Limb (tissue), 2 donors: ENCODE measurements around the gene RAB3A.
A peak's percentile ranks its signal among the peaks of the same experiment; 100 is the strongest.
"Not testable (repeated sequence)": the region's sequence is repeated elsewhere in the genome, so short reads cannot be mapped to it uniquely, and the experiment has no call there.

Source experiments
- DNase-seq, 2 donors: peaks; one replicate each; pipeline ENCODE4 v3.0.0-alpha.2; 2016; ENCODE audit errors: extremely low spot score in 2 of 2

RAB3A gene

DNA sequence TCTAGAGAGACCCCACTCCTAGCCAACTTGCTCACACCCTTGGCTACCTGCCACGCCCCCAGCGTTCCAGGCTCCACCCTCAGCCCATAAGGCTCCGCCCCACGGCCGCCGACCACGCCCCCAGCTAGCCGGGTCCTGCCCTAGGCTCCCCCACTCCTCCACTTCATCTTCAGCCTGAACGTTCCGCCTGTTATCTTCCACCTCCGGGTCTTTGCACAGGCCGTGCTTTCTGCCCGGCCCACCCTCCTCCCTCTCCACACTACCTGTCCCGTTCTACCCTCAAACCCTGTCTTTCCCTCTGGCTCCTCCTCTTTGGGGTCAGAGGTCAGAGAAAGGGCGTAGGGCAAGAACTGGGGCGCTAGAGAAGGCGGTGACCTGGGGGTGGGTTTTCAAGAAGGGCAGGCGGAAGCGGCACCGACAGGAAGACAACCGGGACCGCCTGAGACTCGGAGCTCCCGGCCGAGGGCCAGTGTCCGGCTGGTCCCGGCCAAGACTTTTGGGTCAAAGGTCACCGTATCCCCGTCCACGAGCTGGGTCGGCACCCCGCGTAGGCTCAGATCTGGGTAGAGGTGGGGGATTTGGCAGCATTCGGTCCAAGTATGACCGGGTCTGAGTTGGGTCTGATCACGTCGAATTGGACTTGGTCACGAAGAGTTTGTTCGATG is 20.1 kb upstream of the RAB3A start:
- DNase-seq, result peak in 1 of 2 donors; percentile 58

DNA sequence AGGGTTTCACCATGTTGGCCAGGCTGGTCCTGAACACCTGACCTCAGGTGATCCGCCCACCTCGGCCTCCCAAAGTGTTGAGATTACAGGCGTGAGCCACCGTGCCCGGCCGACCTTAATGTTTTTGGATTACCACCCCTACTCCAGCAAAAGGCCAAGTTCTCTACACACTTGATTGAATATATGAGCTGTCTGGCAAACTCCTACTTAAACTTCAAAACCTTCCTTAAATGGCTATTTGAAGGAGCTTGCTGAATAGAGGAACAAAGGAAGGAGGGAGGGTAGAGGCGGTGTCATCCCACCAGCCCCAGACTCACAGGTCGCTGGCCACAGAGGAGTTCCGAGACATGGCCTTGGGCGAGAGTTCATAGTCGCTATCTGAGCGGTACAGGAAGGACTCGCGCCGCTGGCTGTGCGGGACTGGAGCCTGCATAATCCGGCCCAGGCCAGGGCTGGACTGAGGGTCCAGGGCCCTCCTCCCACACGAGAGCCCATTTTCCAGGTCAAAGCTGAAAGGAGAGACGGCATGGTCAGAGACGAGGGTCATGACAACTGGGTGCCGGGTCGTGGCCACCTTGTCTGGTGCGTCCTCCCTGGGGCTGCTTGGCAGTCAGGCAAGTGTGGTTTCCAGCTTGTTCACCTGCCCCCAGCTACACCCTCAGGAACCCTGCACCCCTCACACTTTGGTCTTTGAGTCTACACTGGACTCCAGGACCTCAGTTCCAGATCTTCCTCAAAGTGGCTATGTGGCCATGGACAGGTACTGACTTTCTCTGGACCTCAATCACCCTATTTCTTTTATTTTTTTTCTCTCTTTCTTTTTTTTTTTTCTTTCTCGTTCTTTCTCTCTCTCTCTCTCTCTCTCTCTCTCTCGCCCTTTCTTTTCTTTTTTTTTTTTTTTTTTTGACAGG is 18.2 kb upstream of the RAB3A start:
- DNase-seq, result no peak

DNA sequence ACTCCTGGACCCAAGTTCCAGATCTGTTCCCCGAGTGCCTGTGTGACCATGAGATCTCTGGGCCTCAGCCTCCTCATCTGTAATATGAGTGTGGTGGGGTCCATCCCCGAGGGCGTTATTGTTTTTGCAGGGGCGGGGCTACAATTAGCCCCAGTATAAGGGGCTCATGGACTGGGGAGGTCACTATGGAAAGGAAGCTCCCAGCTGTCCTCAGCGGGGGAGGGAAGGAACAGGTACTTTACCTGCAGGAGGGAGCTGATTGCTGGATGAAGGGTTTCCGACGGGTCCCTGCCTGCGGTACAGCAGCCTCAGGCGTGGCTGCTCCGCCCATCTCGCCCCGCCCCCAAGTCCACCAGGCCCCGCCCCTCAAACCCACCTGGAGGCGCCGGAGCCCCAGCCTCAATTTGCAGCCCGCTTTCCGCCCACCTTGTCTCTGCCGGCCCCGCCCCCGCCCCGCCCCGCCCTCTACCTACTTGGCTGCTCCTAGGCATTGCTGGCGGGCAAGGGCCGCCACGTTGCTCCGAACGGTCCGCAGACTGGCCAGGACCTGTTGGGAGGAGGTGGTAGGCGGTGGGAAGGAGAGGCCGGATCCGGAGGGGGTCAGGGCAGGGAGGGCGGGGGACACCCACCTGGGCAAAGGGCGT is 16.9 kb upstream of the RAB3A start:
- DNase-seq, result no peak

DNA sequence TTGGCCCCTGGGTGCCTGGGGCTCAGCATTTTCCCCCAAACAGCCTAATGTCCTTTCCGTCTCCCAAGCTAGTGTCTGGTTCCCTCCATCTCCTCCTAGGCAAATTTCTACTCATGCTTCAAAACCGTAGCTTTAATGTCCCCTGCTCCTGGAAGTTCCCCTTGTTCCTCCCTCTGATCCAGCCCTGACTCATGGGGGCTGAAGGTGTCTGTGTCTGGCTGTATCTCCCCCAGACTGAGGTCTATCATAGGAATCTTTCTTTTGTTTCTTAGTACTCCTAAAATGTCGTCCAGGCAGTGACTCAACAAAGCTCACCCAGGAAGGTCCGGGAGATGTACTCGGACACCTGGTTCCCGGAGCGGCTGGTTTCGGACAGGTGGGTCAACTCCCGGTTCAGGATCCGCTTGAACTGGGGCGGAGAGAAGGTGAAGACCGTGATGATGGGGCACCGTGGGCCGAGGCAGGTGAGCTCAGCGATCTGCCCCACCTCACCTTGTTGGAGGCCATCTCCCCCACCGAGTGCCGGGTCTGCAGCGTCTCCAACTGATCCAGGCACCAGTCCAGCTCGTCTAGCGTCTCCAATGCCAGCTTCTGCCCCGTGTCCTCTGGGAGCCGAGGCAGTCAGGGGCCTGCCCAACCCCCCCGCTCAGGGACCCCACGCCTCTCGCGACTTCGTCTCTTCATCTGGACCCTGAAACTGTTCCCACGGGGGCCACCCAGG is 16.2 kb upstream of the RAB3A start:
- DNase-seq, result no peak

DNA sequence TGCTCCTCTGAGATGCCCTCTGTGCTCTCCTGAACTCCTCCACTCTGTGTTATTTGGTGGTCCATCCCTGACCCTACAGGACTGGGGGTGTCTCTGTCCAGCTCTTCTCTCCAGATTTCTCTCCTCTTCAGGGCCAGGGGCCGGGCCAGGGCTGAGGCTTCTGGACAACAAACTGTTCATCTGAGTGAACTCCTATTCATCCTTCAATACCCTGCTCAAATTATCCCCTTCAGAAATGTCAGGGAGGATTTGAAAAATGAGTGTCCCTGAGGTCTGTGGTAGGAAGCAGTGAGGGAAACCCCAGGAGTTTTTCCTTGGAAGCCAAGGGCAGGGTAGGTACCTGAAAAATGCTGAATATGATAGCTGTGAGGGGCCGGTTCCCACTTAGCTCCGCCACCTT is 14.8 kb upstream of the RAB3A start:
- DNase-seq, result no peak

DNA sequence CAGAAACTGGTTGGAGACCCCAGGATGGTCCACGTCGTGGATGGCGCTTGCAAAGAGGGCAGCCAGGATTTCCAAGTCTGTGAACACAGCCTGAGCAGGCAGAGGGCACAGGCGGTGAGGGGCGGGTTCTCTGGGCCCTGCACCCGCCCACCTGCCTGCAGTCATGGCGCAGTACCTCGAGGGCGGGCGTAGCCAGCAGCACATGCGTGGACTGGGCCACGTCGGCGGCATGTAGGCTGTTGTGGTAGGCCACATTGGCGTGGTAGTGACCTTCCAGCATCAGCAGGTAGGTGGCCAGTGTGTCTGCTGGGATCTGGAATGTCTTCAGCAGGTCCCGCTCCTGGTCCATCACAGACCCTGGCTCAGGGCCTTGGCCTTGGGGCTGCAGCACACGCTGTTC is 14.3 kb upstream of the RAB3A start:
- DNase-seq, result no peak

DNA sequence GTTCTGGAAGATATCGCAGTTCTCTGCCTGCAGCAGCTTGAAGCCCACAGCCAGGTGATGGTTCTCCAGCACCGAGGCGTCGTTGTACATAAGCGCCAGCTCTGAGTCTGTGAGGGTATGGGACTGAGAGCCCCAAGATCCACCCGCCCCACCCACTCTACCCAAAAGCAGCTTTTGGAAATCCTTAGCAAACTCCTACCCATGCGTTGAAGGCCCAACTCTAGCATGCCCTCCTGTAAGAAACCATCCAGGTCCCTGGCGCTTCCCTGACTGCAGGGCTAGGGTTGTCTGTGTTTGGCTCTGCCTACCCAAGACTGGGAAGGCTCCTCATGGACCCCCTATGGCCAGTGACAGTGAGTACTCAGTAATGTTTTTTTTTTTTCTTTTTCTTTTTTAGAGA is 12.9 kb upstream of the RAB3A start:
- no peak for DNase-seq

DNA sequence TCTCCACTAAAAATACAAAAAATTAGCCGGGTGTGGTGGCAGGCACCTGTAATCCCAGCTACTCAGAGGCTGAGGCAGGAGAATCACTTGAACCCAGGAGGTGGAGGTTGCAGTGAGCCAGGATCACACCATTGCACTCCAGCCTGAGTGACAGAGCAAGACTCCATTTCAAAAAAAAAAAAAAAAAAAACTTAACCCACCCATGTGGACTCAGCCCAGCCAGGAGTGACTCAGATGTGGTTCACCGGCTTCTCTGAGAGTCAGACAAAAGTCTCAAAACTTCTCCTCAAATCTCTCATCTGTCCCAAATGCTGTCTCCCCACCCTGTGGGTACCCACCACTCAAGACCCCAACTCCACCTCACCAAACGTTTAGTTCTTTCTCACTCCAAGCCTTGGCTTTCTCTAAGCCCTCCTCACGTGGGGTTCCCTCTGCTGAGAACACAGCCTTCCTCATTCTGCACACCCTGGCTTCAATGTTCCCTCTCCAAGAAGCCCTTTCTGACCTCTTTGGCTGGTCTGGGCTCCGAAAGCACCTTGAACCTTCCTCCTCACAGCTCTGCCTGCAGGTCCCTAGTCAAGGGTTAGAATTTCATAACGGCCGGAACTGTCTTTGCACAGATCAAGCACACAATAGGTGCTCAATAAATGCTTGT is 11.1 kb upstream of the RAB3A start:
- no peak for DNase-seq

DNA sequence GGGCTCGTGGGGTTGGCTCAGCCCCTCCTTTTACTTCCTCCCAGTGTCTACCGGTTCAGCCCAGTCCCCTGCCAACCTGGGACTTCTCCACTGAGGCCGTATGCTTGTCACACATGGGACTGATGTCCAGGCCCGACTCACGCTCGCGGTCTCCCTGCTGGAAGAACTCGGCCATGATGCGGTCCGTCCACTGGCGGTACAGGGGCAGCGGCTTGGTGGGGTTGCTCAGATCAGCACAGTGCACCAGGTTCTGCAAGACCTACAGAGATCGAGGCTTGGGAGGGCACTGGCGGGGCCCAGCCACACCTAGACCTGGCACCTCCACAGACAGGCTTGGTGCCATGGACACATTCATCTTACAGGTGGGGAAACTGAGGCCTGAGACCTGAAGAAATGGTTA is 7.8 kb upstream of the RAB3A start:
- peak in 1 of 2 donors; percentile 11 for DNase-seq

DNA sequence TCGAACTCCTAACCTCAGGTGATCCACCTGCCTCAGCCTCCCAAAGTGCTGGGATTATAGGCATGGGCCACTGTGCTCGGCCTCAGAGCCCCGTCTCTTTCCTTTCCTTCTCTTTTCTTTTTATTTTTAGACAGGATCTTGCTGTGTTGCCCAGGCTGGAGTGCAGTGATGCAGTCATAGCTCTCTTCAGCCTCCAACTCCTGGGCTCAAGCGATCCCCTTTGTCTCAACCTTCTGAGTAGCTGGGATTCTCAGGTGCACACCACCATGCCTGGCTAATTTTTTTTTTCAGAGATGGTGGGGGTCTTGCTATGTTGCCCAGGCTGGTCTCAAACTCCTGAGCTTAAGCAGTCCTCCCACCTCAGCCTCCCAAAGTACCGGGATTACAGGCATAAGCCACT is 6.1 kb upstream of the RAB3A start:
- DNase-seq, result not testable (repeated sequence)

DNA sequence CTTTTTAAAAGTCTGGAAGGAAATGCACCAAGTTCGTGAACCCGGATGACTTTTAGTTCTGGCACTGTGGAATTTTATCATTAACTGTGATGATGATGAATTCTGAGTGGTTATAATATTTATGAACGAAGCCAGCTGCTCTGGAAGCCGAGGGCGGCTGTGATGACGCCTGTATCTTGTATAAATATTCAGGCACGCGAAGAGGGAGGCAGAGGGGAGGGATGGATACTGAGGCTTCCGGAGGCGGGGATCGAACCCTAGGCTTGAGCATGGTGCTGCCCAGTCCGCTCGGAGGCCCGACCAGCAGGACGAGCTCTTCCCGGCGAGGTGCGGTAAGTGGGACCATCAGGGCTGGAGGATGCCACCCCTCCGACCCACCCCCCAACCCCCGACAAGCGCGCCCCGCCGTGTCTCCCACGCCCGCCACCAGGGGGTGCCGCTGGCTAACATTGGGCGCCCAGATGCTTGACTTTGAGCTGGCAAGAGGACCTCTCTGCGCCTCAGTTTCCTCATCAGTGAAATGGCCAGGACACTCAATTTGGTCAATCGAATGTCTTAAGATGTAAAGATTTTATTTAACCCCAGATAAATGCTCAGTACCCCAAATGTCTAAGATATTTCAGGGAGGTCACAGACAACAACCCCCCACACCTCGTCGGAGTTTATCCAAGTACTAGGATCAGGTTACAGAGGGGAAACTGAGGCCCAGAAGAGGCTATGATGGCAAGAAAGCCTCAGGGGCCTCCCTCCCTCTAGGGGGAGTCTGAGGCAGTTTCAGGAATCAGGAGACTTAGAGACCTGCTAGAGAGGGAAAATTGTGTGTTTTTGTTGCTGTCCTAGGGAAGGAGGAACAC is 4.5 kb upstream of the RAB3A start:
- no peak for DNase-seq

DNA sequence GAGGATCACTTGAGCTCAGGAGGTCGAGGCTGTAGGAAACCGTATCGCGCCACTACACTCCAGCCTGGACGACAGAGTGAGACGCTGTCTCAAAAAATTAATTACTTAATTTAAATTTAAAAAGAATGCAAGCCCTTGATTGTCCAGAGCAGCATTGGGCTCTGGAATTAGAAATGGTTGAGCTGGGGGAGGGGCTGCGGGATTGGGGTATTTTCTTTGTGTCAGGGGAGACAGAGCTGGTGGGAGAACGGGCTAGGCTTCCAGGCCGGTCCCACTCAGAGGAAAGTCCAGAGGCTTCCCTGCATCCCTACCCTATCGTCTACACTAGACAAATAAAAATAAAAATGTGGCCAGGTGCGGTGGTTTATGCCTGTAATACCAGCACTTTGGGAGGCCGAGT is 2.2 kb upstream of the RAB3A start:
- DNase-seq, result no peak

DNA sequence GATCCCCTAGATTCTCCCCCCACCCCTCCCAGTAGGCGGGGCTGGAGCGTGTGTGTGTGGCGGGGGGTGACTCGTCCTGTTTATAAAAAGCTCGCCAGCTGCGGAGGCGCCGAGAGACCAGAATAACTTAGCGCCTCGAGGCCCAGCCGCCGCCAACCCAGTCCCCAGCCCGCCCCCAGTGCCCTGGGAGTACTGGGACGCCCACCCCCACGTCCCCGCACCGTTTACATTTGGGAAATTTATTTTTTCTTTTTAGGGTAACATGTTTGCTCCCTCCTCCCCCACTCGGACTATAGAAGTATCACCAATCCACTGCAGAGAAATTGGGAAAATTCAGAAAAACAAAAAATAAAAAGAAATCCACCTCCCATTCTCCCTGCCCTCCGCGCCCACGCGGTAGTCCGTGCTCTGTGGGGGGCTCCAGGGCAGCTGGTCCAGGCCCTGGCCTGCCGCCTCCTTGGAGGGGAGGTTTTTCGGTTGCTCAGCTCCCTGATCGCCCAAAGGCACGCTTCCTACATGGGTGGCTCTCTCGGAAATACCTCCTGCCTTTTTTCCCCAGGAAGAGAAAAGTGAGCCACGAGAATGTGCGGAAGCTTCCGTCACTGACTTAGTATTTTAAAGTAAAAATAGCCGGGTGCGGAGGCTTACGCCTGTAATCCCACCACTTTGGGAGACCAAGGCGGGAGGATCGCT is 1.5 kb upstream of the RAB3A start:
- DNase-seq, result peak; percentile 56 to 85

DNA sequence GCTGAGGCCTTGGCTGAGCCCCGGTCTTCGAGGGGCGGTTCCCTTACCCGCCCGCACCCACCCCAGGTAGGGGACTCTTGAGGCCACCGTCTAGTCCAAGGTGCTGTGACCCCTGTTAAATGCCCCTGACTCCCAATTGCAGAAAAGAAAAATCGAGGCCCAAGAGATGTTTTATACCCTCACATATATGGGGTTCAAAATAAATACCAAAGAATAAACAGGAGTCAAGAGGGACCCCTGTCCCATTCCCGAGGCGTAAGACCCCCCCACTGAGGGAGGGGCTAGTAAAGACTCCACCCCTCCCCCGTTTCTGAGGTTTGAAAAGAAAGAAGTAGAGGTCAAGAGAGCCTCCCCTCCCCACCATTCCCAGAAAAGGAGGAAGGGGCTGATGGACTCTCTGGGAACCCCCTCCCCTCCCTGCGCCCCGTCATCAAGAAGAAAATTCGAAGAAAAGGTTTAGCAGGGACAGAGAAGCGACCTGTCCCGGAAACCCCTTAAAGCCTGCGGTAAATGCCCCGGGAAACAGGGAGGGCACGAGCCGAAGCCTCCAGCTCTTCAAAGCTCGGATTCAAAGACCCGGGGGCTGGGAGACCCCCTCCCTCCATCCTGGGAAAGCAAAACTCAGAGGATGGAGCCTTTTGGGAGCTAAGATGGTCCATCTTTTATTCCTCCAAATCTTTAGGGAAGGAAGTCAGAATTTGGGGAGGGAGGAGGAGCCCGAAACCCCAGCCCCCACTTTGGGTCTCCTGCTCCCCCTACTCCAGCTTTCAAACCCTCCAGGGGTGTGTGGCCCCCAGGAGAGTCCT is 755 bp upstream of the RAB3A start:
- peak; percentile 56 to 87 for DNase-seq

DNA sequence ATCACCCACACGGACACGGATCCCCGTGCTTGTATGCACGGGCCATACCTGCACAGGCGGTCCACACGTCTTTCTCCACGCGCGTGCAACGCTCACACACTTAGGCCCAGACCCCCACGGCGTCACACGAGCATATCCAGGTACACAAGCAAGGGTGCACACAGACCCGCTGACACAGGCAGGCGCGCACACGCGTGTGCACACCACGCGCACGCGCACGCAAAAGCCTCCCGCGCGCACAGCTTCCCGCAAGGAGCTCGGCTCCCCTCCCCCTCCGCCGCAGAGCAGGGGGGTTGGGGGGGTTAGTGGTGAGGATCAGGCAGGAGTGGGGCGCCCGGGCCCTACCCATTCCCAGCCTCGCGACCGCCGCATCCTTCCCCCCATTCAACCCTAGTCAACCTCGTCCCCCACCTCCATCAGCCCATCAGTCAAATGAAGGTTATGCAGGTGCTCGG is 407 bp downstream of the RAB3A start:
- DNase-seq, result peak in 1 of 2 donors; percentile 82

DNA sequence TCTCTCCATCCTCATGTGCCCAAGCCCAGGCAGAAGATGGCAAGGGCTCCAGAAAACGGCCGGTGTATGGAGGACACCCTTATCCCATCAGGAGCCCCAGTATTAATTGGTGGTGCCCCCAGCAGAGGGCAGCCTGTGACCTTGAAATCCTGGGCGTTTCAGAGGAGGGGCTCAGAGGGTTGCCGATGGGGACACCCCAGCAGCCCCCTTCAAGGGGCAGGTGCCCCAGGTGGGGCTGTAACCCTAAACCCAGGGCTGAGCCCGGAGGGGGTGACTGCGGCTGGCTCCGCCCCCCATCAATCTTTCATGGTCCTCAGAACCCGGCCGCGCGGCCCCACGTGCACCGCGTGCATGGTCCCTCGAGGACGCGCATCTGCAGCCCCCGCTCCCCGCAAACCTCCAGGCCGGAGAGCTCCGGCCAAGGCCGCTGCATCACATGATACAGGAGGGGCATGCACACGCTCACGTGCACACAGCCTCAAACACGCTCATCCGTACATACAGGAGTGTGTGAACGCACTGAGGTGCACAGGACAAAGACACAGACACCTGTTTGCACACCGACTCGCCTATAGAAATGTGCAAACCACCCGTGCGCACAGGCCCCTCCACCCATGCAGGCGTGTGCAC is 949 bp downstream of the RAB3A start:
- peak in 1 of 2 donors; percentile 57 for DNase-seq

DNA sequence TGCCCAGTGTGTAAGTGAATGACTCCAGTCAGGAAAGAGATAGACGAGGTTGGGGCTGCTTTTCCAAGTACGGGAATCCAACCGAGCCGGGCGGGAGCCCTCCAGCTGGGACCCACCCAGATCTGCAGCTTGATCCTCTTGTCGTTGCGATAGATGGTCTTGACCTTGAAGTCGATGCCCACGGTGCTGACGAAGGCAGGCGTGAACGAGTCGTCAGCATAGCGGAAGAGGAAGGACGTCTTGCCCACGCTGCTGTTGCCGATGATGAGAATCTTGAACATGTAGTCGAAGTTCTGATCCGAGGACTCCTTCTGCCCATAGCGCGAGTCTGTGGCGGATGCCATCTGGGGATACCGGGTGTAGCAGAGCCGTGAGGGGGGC is 1.5 kb downstream of the RAB3A start:
- no peak for DNase-seq

DNA sequence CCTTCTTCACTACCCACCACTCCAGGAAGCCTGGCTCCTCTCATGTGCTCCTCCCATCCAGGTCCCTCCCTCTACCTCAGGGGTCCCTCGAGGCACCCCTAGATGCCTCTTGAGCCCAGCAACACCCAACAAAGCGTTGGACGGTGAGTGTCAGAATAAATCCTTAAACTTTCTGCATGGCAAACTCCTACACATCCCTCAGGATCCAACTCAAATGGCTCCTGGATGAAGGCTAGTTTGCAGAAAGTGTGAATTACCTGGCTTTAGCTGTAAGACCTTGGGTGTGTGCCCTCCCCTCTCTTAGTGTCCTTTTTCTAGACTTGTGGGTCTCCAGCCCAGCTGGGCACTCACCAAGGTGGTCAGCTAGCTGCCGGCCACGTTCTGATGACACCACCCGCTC is 5.5 kb downstream of the RAB3A start:
- DNase-seq, result no peak
